ENCODE results near the gene PNPLA7.
A peak's percentile ranks its signal among the peaks of the same experiment; 100 is the strongest.

The PNPLA7 gene

GRCh38 chr9:137590123-137590468 is 39.9 kb upstream of the PNPLA7 start:
- Histone ChIP-seq H3K4me3 (ENCODE audit: low read depth in 1 of 2, low read length in 1 of 2) (peak overlapping the region; percentile 53 to 55), H3K9me3 (no peaks in the 10 kb centered on the region), H3K27ac (no peak overlapping the region)

GRCh38 chr9:137589441-137590122 is 39.4 kb upstream of the PNPLA7 start:
- no peak for TF ChIP-seq CTCF (IDR thresholded peaks at IDR 0.05)
- Histone ChIP-seq H3K27ac (no peak overlapping the region), H3K4me3 (ENCODE audit: low read depth in 1 of 2, low read length in 1 of 2) (peak overlapping the region; percentile 53 to 55), H3K27me3 (peaks cover 4% of the 10 kb centered on the region), H3K36me3 (no peaks in the 10 kb centered on the region), H3K9me3 (no peaks in the 10 kb centered on the region), H3K4me1 (ENCODE audit: control insufficient read depth in 1 of 2, insufficient read depth in 1 of 2, low read depth in 1 of 2, low read length in 1 of 2) (peaks cover 28 to 33% of the 10 kb centered on the region in 2 experiments)

More at GRCh38 chr9:137590123-137590468, 39.9 kb upstream of the PNPLA7 start:
- TF ChIP-seq CTCF (IDR thresholded peaks at IDR 0.05): no peak
- Histone ChIP-seq H3K4me1 (ENCODE audit: control insufficient read depth in 1 of 2, insufficient read depth in 1 of 2, low read depth in 1 of 2, low read length in 1 of 2) (peaks cover 28 to 33% of the 10 kb centered on the region in 2 experiments), H3K36me3 (no peaks in the 10 kb centered on the region), H3K27me3 (peaks cover 4% of the 10 kb centered on the region)

GRCh38 chr9:137588891-137589290 is 38.7 kb upstream of the PNPLA7 start:
- H3K36me3 ChIP-seq: no peaks in the 10 kb centered on the region
- no peak overlapping the region for H3K4me3 ChIP-seq (ENCODE audit: low read depth in 1 of 2, low read length in 1 of 2)
- no peak for TF ChIP-seq CTCF (IDR thresholded peaks at IDR 0.05)
- H3K9me3 ChIP-seq: no peaks in the 10 kb centered on the region
- no peak overlapping the region for H3K27ac ChIP-seq
- H3K27me3 ChIP-seq: peaks cover 4% of the 10 kb centered on the region
- H3K4me1 ChIP-seq (ENCODE audit: control insufficient read depth in 1 of 2, insufficient read depth in 1 of 2, low read depth in 1 of 2, low read length in 1 of 2): peaks cover 28 to 33% of the 10 kb centered on the region in 2 experiments

- no peak for TF ChIP-seq CTCF (IDR thresholded peaks at IDR 0.05)
- Histone ChIP-seq H3K27ac (no peak overlapping the region), H3K4me3 (ENCODE audit: low read depth in 1 of 2, low read length in 1 of 2) (no peak overlapping the region), H3K9me3 (no peaks in the 10 kb centered on the region), H3K4me1 (ENCODE audit: control insufficient read depth in 1 of 2, insufficient read depth in 1 of 2, low read depth in 1 of 2, low read length in 1 of 2) (peaks cover 28 to 33% of the 10 kb centered on the region in 2 experiments), H3K27me3 (peaks cover 4% of the 10 kb centered on the region), H3K36me3 (no peaks in the 10 kb centered on the region)
These were observed 38.1 kb upstream of the PNPLA7 start for GRCh38 chr9:137588311-137588710.

- Histone ChIP-seq H3K4me1 (ENCODE audit: control insufficient read depth in 1 of 2, insufficient read depth in 1 of 2, low read depth in 1 of 2, low read length in 1 of 2) (peaks cover 16 to 21% of the 10 kb centered on the region in 2 experiments), H3K27me3 (peaks cover 4% of the 10 kb centered on the region), H3K4me3 (ENCODE audit: low read depth in 1 of 2, low read length in 1 of 2) (no peak overlapping the region), H3K9me3 (no peaks in the 10 kb centered on the region), H3K27ac (no peak overlapping the region), H3K36me3 (no peaks in the 10 kb centered on the region)
- no peak for TF ChIP-seq CTCF (IDR thresholded peaks at IDR 0.05)
These were observed 36.7 kb upstream of the PNPLA7 start for GRCh38 chr9:137586854-137587253.
